Measurements from ENCODE around the gene DOK6. TPM values are rescaled to one million over a fixed set of nuclear protein-coding genes. Genes with fewer than 3 reads are reported as not detected.

Gene DOK6
- total and polyA plus RNA-seq, 12 donors = 0.37 to 12.5 (median 4.6) TPM

- DNase-seq (no peak), ATAC-seq (no peak)
- Histone ChIP-seq H3K4me1 (no peaks in the 10 kb centered on the region), H3K27me3 (no peaks in the 10 kb centered on the region), H3K9me3 (peaks cover 0 to 11% (median 0%) of the 10 kb centered on the region in 11 donors), H3K4me3 (no peak overlapping the region), H3K27ac (no peak overlapping the region), H3K36me3 (no peaks in the 10 kb centered on the region)
- intact Hi-C loops (cut with DNase I) = no loop called here
- WGBS, 2 donors = 74 to 80% methylated on average over 1 of the region's 1 CpG
- TF ChIP-seq CTCF (IDR thresholded peaks at IDR 0.05) = no peak
Observed at GRCh38 chr18:69789794-69790193, 389.1 kb downstream of the DOK6 start.

GRCh38 chr18:69790649-69791048, 390.0 kb downstream of the DOK6 start:
- H3K9me3 ChIP-seq = peaks cover 0 to 11% (median 0%) of the 10 kb centered on the region in 11 donors
- no peaks in the 10 kb centered on the region for H3K4me1 ChIP-seq
- ATAC-seq (no peak), DNase-seq (no peak)
- H3K27ac ChIP-seq = no peak overlapping the region
- no peaks in the 10 kb centered on the region for H3K27me3 ChIP-seq
- no peak overlapping the region for H3K4me3 ChIP-seq
- no peak for TF ChIP-seq CTCF (IDR thresholded peaks at IDR 0.05)
- no peaks in the 10 kb centered on the region for H3K36me3 ChIP-seq
- intact Hi-C loops (cut with DNase I) = no loop called here

GRCh38 chr18:69795791-69796190, 395.1 kb downstream of the DOK6 start:
- 75 to 86% methylated on average over 5 of the region's 5 CpGs for WGBS, 2 donors
- no peak for ATAC-seq
- no peaks in the 10 kb centered on the region for H3K36me3 ChIP-seq
- DNase-seq = no peak
- H3K9me3 ChIP-seq = peaks cover 0 to 13% (median 0%) of the 10 kb centered on the region in 11 donors
- H3K27me3 ChIP-seq = no peaks in the 10 kb centered on the region
- TF ChIP-seq CTCF (IDR thresholded peaks at IDR 0.05) = no peak
- intact Hi-C loops (cut with DNase I) = no loop called here
- no peak overlapping the region for H3K4me3 ChIP-seq
- peaks cover 0 to 12% (median 0%) of the 10 kb centered on the region in 9 donors for H3K4me1 ChIP-seq
- no peak overlapping the region for H3K27ac ChIP-seq

GRCh38 chr18:69804776-69805501, 404.3 kb downstream of the DOK6 start:
- H3K27me3 ChIP-seq = no peaks in the 10 kb centered on the region
- peaks cover 0 to 9% (median 0%) of the 10 kb centered on the region in 11 donors for H3K9me3 ChIP-seq
- H3K4me3 ChIP-seq = no peak overlapping the region
- no peaks in the 10 kb centered on the region for H3K36me3 ChIP-seq
- intact Hi-C loops (cut with DNase I) = no loop called here
- TF ChIP-seq CTCF (IDR thresholded peaks at IDR 0.05) = no peak
- DNase-seq (no peak), ATAC-seq (no peak)
- no peak overlapping the region for H3K27ac ChIP-seq
- peaks cover 0 to 6% (median 0%) of the 10 kb centered on the region in 9 donors for H3K4me1 ChIP-seq
- whole genome bisulfite sequencing, 2 donors = 88 to 91% methylated on average over 5 of the region's 5 CpGs
